C1 segment of cervical spinal cord (tissue), 14 donors: ENCODE data around the gene TMEM123.

Experiments used
- DNase-seq, 14 donors: peaks; one replicate each; lab custom pipeline; 2025; lab: John Stamatoyannopoulos, UW

TMEM123 gene

DNA sequence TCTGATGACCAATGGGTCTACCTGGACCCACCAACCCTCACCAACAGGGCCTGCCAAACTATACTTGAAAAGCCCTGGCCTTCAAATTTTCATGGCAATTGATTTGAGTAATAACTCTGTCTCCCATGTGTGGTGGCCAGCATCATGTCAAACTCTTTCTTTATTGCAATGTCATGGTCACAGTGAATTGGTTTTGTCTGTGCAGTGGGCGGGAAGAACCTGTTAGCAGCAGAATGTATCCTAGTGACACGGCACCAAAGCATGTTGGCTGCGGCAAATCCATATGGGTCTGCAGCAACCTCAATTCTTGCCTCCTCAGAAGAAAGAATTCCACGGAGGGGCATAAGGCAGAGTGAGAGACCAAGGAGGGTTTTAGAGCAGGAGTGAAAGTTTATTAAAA lies 19.6 kb upstream of the TMEM123 start:
- no peak for DNase-seq

DNA sequence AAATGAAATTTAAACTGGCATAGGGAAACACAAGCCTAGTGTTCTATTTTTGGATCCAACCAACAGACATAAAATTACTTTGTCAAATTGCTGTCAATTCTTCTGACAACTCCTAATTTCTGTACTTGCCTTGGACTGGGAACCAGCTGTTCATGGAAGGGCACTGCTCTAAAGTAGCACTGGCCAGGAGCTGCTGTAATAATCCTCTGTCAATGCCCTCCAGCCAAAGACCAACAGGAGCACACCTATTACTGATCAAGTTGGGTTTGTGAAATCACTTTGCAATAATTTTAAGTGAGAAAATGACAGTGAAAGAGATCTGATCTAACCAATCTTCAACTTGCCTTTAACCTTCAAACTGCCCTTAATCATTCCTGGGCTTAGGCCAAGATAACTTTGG lies 18.9 kb upstream of the TMEM123 start:
- no peak for DNase-seq

DNA sequence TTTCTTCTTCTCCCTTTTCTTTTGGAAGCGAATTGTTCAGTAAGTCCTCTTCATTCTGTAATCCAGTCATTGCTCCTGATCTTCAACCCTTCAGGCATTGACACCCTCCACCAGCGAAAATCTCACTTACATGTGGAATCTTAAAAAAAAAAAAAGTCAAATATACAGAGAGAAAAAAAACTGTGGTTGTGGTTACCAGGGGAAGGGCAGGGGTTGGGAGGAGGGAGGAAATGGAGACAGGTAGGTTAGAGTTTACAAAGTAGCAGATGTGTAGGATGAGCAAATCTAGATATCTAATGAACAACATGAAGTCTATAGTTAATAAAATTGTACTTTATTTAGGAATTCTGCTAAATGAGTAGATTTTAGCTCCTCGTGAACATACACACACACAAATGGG lies 17.7 kb upstream of the TMEM123 start:
- DNase-seq, result no peak

DNA sequence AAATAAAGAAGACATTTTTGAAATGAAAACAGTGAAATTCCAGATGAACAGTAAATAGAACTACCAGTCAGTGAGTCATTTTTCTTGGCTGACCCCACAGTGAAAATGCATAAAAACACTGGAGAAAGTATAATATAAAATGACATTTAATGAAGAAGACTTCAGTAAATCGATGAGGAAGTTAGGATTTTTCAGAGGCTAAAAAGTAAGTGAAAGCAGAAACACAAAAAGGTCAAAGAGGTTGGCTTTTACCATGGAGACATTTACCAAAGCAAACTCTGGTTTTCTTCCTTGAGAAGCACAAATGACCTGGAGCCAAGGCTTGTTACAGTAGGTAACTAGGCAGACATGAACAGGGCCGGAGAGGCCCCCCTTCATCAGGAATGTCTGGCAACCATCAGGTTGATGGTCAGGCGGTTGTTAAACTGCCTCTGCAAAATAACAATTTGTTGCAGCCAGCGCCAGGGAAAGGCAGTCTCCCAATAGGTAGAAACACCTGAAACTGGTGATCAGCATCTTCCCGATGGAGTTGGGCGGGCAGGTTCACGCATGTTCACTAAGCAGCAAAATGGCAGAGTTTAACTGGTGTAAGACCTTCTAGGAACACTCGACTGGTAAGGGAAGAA lies 16.7 kb upstream of the TMEM123 start:
- DNase-seq, result no peak

DNA sequence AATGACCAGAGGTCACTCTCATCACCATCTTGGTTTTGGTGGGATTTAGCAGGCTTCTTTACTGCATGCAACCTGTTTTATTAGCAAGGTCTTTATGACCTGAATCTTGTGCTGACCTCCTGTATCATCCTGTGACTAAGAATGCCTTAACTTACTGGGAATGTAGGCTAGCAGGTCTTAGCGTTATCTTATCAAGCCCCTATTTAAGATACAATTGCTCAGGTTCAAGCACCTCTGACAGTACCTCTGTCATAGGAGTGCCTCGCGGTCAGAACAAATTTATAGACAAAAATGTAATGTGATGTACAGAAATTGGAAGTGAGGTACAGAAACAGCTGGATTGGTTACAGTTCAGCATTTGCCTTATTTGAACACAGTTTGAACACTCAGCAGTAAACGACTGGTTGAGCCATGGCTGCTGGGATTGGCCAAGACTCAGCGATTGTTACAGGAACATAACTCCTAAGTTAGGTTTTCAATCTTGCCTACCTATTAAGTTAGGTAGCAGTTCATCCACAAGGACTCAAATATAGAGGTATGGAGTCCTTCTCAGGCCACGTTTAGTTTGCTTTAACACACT lies 16.1 kb upstream of the TMEM123 start:
- no peak for DNase-seq

DNA sequence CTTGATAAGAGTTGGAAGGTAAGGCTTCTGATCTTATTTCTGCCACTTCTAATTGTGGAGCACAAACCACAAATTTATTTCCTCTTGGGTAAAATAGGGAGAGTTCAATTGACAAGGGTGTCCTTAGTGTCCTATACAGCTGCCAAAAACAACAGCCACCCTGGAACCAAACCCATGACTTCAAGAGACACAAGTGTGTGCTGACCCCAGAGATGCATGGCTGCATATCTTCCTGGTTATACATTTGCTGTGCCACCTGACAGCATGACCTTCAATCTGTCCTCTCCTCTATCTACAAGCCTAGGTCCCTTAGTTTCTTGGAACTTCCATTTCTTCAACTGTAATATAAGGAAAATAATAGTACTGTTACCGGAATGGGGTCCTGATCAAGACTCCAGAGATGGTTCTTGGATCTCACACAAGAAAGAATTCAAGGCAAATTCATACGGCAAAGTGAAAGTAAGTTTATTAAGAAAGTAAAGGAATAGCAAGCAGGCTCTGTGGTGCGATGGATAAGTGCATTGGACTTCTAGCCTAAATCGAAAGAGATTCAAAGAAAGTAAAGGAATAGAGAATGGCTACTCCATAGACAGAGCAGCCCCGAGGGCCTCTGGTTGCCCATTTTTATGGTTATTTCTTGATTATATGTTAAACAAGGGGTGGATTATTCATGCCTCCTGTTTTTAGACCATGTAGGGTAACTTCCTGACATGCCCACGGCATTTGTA lies 15.5 kb upstream of the TMEM123 start:
- no peak for DNase-seq

DNA sequence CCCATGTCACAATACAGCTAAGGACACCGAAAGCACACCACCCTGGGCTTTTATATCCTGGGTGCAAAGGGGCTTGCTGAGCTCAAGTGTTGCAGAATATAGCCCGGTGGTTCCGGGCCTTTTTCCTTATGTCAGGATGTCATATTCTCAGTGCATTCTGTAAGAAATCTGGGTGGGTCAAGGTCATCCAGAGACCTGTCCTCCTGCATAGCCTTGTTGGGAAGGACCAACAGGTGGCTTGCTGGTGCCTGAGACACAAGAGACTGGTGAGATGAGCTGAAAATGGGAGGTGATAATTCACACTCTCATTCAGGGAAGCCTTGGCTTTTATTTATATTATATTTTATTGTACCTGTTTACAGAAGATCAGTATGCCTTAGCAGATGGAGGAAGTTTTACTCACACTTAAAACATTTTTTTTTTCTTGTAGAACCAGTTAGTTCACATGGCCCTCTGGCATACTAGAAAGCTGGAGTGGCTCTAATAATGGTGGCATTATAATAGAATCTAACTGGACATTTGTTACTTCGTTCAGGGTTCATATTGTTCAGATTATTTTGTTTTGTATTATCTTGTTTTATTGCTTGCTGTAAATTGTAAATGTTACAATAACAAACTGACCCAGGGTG lies 14.6 kb upstream of the TMEM123 start:
- DNase-seq, result no peak

DNA sequence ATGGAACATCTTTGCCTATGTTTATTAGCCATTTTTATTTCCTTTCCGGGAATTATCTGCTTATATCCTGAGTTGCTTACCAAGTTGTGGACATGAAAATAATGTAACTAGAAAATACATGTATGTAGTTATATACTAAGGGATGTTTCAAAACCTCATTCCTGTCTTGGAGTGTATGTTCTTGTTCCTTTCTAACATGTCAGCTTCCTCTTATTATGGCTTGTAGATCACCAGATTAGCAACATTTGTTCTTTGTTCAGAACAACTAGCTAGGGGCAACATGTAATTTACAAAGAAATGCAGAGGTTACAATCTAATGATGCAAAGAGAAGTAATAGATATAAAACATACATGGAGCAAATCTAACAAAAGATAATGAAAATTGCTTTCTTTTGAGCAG lies 13.1 kb upstream of the TMEM123 start:
- no peak for DNase-seq

DNA sequence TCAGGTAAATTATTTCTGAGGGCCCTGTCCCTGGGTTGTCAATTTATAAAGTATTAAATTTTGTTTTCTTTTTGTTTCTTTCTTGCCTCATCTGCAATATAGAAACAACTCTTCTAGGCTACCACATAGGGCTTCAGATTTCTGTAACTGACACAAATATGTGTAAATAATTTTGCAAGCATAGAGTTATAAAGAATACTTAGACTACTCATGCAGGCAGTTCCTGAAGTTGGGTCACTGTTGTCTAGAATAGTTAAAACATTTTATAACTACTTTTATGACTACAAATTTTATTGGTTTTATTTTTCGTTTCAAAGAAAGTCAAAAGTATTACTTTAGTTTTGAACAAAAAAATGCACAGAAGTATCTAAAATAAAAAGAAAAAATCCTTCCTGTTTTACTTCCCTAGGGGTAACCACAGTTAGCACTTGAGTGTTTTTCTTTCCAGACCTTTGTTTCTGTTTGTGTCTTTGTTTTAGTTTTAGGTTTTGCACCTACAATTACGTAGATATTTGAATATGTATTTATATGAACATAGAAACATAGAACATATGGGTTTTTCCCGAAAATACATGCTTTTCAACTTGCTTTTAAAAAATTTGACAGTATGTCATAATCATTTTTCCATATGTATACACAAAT lies 12.4 kb upstream of the TMEM123 start:
- no peak for DNase-seq

DNA sequence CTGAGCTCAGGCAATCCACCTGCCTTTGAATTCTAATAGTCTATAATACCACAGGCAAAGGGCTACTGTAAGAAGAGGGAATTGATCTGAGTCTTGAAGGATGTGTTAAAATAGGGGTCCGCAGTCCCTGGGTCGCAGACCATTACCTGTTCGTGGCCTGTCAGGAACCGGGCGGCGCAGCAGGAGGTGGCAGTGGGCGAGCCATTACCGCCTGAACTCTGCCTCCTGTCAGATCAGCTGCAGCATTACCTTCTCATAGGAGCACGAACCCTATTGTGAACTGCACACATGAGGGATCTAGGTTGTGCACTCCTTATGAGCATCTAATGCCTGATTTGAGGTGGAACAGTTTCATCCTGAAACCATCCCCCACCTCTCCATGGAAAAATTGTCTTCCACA lies 11.5 kb upstream of the TMEM123 start:
- DNase-seq, result no peak

DNA sequence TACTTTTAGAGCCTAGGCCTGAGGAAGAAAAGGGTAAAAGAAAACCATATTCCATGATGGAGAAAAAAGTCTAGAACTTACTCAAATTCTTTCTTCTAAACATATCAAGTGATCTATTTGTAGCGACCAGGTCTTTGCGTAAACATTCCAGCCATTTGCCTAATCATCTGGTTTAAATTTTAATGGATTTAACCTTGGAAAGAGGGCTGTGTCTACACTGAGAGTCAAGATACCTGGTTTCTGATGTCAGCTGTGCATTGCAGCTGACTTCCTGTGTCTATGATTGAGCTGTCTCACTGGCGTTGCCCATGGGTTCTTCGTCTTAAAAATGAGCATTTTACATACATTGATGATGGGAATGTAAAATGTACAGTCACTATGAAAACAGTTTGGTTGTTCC lies 10.0 kb upstream of the TMEM123 start:
- no peak for DNase-seq

DNA sequence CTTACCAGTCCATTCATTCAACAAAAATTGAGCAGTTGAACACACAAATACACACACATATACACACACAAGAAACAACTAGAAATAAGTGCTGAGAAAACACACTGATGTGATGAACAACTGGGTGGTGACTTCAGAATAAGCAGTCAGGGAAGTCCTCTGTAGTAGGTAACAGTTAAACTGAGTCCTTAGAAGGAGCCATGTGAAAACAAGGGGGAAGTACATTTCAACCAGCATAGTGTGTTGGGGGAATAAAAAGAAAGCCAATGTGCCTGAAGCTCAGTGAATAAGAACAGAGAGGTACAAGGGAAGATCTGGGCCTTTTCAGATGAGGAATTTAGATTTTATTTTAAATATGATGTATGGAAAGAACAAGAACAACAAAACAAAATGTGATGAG lies 6.8 kb upstream of the TMEM123 start:
- DNase-seq, result no peak

DNA sequence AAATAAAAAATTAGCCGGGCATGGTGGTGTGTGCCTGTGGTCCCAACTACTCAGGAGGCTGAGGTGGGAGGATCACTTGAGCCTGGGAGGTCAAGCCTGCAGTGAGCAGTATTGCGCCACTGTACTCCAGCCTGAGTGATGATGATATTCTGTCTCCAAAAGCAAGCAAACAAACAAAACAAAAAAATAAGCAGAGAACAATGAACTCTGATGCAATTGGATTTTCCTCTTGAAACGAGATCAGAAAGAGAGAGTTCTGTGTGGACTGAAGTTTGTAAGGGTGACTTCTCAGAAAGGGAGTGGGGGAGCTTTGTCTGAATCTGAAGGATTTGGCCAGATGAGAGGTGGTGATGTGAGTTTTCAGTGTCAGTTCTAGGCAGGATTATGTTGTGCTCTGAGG lies 6.0 kb upstream of the TMEM123 start:
- DNase-seq, result no peak

DNA sequence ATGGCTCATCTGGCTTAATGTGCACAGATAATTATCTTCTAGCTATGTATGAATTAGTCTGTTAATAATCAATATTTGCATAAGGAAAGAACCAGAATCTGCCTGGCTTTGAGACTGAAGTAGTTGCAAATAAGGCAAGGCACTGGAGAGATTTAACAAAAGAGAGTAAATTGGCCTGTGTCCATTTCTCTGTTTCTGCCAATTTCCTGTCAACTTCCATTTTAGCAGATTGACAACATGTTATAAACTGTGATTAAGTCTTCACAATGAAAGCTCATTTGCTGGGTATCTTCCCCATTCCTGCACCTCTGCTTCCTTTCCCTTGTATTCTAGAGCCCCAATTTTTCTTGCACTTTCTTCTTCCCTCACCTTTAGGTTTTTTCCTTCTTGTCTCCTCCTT lies 5.3 kb upstream of the TMEM123 start:
- no peak for DNase-seq

DNA sequence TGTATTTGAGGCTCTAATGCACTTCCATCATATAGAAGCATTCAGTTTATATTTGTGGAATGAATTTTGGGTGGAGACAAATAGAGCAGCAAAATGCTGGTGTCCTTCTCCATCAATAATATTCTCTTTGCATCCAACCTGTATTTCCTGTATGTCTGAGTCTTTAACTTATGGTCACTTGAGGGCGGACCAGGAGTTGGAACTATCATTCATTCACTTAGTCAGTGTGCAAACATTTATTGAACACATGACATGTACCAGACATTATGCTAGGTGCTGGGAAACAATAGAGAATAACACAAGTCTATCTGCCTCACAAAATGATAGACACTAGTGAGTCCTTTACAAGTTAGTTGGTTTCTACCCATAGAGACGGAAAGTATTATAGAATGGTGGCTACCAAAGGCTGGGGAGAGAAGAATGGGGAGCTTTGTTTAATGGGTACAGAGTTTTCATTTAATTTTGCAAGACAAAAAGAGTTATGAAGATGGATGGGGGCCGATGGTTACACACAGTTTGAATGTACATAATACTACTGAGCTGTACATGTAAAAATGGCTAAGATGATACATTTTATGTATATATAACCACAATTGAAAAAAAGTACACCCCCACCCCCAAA lies 4.6 kb upstream of the TMEM123 start:
- no peak for DNase-seq

DNA sequence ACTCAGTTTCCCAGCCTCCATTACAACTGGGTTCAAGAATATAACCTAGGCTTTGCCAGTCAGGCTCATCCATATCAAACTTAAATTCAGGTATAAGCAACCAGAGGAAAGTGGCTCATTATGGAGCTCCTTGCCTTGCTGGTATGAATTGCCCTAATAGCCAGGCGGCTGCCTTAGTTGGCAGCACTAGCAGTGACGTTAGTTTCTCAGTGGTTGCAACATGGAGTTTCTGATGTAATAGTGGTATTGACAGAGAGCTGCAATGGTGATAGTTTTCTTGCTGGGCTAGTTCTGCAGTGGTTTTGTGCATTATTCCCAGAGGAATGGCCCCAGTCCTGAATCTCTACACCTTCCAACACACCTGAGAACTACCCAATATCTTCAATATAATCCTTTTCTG lies 3.8 kb upstream of the TMEM123 start:
- no peak for DNase-seq

DNA sequence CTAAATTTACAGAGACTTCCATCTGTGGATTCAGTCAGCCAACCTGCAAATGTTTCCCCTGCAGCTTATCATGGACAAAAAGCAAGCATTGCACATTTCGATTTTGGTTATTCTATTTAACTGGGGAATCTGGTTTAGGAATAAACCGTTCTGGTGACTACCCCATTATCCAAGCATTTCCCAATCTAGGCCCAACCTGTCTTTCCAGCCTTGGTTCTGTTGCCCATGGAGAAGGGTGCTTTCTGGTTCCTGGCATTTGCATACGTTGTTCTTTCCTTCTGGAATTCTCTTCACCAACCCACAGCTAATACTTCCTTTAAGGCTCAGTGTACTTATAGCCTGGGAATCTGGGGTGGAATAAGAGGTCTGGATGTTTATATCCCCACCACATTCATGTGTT lies 1.4 kb upstream of the TMEM123 start:
- no peak for DNase-seq

DNA sequence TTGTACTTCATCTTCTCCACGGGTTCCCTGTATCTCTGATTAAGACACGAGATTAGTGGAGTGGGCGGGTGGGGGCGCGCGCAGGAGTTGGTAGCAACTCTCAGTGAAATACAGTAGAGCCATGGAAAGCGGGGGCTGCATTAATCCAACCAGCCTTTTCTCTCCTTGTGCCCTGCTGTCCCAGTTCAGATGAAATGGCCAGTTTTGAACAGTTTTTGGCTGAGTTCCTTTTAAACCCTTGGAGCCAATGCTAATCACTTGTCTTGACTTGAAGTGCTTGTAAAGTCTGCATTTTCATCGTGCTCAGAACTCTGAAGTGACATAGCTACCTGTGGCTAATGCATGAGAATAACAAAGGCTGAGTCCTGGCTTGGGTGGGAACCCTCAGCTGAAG lies 734 bp upstream of the TMEM123 start:
- DNase-seq, result peak in 2 of 14 donors; percentile 54 to 72

DNA sequence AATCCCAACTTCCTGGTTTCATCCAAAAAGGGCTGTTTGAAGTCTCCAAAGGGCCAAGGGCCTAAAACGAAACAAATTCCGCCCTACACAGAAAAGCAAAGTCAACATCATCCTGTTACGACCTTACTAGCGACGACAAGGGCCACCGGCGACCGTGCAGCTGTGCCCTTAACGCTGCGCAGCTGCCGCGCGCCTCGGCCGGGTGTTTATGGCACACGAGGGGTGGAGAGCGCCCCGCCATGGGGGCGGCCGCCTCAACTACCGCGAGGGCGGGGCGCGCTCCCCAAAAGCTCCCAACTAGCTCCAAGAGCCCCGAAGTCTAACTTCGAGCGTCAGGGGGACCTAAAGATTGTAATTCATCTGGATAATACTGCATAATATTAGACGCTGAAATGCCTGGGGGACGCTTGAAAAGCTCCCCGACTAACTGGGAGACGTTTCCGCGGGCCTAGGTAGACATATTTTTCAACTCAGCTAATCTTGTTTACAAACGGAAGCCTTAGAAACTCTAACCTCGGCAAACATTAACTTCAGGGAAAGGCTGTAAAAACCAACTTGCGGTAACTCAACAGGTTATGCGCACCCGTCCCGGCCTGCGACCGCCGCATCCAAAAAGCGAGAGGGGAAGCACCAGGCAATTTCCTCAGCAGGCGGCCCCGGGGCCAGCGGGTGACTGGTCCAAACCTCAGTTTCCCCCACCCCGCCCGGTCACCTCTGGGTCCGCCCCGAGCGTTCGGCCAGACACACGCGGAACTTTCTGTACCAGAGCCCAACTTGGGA lies 694 bp downstream of the TMEM123 start:
- peak in 11 of 14 donors; percentile 32 to 78 (median 63) for DNase-seq

DNA sequence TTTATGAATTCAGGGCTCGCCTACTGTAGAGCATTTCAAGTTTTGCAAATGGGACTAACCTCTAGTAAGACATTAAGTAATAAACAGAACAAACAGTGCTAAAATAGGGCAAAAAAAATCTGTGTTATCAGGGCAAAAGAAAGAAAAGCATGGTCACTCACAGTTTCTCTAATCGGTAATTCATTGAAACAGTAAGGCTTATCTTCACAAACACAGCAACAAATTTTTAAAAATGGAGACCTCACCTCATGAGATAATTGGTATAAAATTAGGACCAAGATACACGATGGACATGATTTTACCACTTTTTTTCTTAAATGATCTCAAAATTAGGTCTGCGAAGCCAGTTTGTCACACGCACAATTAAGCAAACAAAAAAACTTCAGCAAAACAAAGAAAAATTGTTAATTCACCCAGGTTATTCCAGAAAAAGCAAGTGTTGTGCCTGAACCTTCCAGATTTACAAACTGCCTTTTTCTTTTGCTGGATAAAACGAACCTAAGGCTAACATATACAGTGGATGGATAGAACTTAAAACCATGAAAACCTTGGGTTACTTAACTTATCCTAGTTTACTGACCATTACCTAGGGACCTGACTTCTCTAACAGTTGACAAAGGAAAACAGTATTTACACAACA lies 1.4 kb downstream of the TMEM123 start:
- DNase-seq, result peak in 1 of 14 donors; percentile 31
